Measurements from ENCODE around the gene NUP160. TPM values are rescaled to one million over a fixed set of nuclear protein-coding genes. Genes with fewer than 3 reads are reported as not detected.

Gene NUP160
- total RNA-seq, 1 experiment from 2014 or later = 53.8 TPM

DNA sequence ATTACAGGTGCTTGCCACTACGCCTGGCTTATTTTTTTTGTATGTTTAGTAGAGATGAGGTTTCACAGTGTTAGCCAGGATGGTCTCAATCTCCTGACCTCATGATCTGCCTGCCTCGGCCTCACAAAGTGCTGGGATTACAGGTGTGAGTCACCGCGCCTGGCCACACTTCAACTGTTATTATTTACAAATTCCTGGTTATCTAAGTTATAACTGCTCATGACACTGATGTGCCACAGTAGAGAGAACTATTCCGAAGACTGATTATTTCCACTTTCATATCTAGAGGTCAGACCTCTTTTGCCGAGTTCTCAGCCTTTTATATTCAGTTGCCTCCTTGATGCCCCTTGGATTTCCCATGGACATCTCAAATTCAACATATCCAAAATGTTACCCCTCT is 3.9 kb upstream of the NUP160 start:
- ChIA-PET CTCF (interaction anchor here (1.8 kb wide), 1 partner anchor 478 kb away, joined by 6 read pairs; no protein-coding TSS in a partner anchor), POLR2A (no interaction called here)

More for the DNA sequence above, 3.9 kb upstream of the NUP160 start:
- no TSS peak for BruUV-seq (replicated peaks)
- Histone ChIP-seq H4K20me1 (ENCODE audit: insufficient read depth) (no peaks in the 10 kb centered on the region), H3K79me2 (ENCODE audit: insufficient read depth, low read length) (peaks cover 10% of the 10 kb centered on the region), H3K4me1 (ENCODE audit: control insufficient read depth in 1 of 2, insufficient read depth in 2 of 2, low read length in 2 of 2) (peaks cover 6 to 19% of the 10 kb centered on the region in 2 experiments; a peak in 3 of 4 replicates), H3K9me3 (ENCODE audit: control insufficient read depth in 1 of 2, insufficient read depth in 1 of 2, low read depth in 1 of 2, low read length in 2 of 2) (no peaks in the 10 kb centered on the region), H3K4me3 (replicated peaks in 1 of 2; ENCODE audit: low read depth in 1 of 2, low read length in 2 of 2) (no peak overlapping the region), H3K27ac (ENCODE audit: low read depth, low read length) (no peak overlapping the region), H3K36me3 (ENCODE audit: control insufficient read depth in 1 of 2, insufficient read depth in 2 of 2, low read length in 2 of 2) (no peaks in the 10 kb centered on the region), H2AFZ (ENCODE audit: low read depth, low read length, poor library complexity, severe bottlenecking) (no peak overlapping the region), H3K27me3 (ENCODE audit: insufficient read depth, low read length) (no peaks in the 10 kb centered on the region), H3K9ac (ENCODE audit: low read length) (no peak overlapping the region), H3K4me2 (ENCODE audit: low read length) (no peak overlapping the region), H3K9me2 (ENCODE audit: insufficient read depth) (no peaks in the 10 kb centered on the region)
- DNase-seq (ENCODE audit: low read depth, low spot score) (no peak), ATAC-seq (no peak)
- intact Hi-C loops (cut with micrococcal nuclease) = loop anchor here (5.0 kb wide), 2 partner anchors 260 to 480 kb away; no protein-coding TSS in a partner anchor
- RAD21 ChIA-PET (ENCODE audit: low non-redundant PET in 1 of 2, low total read pairs in 2 of 2, uncharacterized antibody in 2 of 2, unreplicated experiment in 2 of 2) = no interaction called here
- TF ChIP-seq EGR1 (IDR thresholded peaks at IDR 0.05; ENCODE audit: low read depth) (no peak), ZNF274 (IDR thresholded peaks at IDR 0.05; ENCODE audit: low read depth, low read length) (no peak), EZH2phosphoT487 (IDR thresholded peaks at IDR 0.05; ENCODE audit: borderline replicate concordance) (no peak), POLR2AphosphoS5 (IDR thresholded peaks at IDR 0.05; ENCODE audit: low read depth, low read length) (no peak), SIN3A (IDR thresholded peaks at IDR 0.05; ENCODE audit: low read depth) (no peak), YY1 (IDR thresholded peaks at IDR 0.05; ENCODE audit: extremely low read depth, insufficient replicate concordance, low read depth, low read length) (no peak), FOSL1 (IDR thresholded peaks at IDR 0.05; ENCODE audit: low read depth) (no peak)
- TF ChIP-seq, protein P1, sequence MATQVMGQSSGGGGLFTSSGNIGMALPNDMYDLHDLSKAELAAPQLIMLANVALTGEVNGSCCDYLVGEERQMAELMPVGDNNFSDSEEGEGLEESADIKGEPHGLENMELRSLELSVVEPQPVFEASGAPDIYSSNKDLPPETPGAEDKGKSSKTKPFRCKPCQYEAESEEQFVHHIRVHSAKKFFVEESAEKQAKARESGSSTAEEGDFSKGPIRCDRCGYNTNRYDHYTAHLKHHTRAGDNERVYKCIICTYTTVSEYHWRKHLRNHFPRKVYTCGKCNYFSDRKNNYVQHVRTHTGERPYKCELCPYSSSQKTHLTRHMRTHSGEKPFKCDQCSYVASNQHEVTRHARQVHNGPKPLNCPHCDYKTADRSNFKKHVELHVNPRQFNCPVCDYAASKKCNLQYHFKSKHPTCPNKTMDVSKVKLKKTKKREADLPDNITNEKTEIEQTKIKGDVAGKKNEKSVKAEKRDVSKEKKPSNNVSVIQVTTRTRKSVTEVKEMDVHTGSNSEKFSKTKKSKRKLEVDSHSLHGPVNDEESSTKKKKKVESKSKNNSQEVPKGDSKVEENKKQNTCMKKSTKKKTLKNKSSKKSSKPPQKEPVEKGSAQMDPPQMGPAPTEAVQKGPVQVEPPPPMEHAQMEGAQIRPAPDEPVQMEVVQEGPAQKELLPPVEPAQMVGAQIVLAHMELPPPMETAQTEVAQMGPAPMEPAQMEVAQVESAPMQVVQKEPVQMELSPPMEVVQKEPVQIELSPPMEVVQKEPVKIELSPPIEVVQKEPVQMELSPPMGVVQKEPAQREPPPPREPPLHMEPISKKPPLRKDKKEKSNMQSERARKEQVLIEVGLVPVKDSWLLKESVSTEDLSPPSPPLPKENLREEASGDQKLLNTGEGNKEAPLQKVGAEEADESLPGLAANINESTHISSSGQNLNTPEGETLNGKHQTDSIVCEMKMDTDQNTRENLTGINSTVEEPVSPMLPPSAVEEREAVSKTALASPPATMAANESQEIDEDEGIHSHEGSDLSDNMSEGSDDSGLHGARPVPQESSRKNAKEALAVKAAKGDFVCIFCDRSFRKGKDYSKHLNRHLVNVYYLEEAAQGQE (IDR thresholded peaks at IDR 0.05; ENCODE audit: low read depth) = no peak
- TF ChIP-seq, protein P2, sequence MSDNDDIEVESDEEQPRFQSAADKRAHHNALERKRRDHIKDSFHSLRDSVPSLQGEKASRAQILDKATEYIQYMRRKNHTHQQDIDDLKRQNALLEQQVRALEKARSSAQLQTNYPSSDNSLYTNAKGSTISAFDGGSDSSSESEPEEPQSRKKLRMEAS (IDR thresholded peaks at IDR 0.05) = no peak
- TF ChIP-seq, protein P3, sequence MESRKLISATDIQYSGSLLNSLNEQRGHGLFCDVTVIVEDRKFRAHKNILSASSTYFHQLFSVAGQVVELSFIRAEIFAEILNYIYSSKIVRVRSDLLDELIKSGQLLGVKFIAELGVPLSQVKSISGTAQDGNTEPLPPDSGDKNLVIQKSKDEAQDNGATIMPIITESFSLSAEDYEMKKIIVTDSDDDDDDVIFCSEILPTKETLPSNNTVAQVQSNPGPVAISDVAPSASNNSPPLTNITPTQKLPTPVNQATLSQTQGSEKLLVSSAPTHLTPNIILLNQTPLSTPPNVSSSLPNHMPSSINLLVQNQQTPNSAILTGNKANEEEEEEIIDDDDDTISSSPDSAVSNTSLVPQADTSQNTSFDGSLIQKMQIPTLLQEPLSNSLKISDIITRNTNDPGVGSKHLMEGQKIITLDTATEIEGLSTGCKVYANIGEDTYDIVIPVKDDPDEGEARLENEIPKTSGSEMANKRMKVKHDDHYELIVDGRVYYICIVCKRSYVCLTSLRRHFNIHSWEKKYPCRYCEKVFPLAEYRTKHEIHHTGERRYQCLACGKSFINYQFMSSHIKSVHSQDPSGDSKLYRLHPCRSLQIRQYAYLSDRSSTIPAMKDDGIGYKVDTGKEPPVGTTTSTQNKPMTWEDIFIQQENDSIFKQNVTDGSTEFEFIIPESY (IDR thresholded peaks at IDR 0.05; ENCODE audit: extremely low read depth, insufficient replicate concordance, low read length) = no peak
